NB4 (cell line): ENCODE results near the gene SGCD.

Source experiments
- MYC ChIP-seq: IDR thresholded peaks from 2 replicates; pipeline ENCODE4 v1.6.1; 2011; ENCODE audit warnings: low read depth, low read length
- POLR2A ChIP-seq: IDR thresholded peaks from 2 replicates; pipeline ENCODE4 v1.6.1; 2011; ENCODE audit warnings: mild to moderate bottlenecking; ENCODE audit not compliant: insufficient read length; ENCODE audit errors: extremely low read depth
- TF ChIP-seq, protein P1 (sequence below): IDR thresholded peaks from one replicate; pipeline ENCODE4 v1.5.1; 2012; ENCODE audit warnings: low read depth, low read length

DNA sequence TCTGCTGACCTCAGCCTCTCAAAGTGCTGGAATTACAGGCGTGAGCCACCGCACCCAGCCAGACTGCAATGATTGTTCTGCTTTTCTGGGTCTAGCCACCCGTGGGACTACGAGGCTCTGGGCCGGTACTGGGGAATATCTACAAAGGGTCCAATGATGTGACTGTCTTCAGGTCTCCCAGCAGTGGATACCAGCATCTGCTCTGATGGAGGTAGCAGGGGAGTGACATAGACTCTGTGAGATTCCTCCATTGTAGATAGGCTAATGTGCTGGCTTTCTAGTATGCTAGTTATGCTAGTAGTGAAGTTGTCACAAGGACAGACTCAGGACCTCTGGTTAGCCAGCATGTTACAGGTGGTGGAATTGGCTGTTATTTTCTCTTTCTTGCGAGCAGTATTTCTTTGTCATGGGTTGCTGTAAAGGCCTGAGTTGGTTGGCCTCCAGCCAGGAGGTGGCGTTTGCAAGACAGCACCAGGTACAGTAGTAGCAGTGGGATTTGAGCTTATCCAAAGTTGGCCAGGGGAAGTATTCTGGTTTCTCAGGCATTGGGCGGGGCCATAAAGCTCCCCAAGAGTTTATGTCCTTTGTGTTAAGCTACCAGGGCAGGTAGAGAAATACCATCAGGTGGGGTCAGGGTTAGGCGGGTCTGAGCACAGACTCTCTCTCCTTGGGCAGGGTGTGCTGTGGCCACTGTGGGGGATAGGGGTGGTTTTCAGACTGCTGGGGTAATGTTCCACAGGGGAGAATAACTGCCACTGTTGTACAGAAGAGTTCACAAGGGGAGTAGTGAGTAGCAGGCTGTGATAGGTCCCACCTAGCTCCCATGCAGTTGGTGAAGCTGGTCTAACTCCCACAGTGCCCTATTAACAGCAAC lies 105.2 kb downstream of the SGCD start:
- TF ChIP-seq, protein P1, sequence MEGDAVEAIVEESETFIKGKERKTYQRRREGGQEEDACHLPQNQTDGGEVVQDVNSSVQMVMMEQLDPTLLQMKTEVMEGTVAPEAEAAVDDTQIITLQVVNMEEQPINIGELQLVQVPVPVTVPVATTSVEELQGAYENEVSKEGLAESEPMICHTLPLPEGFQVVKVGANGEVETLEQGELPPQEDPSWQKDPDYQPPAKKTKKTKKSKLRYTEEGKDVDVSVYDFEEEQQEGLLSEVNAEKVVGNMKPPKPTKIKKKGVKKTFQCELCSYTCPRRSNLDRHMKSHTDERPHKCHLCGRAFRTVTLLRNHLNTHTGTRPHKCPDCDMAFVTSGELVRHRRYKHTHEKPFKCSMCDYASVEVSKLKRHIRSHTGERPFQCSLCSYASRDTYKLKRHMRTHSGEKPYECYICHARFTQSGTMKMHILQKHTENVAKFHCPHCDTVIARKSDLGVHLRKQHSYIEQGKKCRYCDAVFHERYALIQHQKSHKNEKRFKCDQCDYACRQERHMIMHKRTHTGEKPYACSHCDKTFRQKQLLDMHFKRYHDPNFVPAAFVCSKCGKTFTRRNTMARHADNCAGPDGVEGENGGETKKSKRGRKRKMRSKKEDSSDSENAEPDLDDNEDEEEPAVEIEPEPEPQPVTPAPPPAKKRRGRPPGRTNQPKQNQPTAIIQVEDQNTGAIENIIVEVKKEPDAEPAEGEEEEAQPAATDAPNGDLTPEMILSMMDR, result no peak
- TF ChIP-seq POLR2A (no peak), MYC (no peak)
